Posterior cingulate gyrus (tissue), 11 donors: ENCODE measurements around the gene ANKHD1.
"Not testable (repeated sequence)": the region's sequence is repeated elsewhere in the genome, so short reads cannot be mapped to it uniquely, and the experiment has no call there.

Experiments
- DNase-seq, 10 donors: peaks; one replicate each; pipeline versions ENCODE4 v3.0.0 to v3.0.0-alpha.2; 2020 to 2021; ENCODE audit warnings: mixed read lengths in 3 of 10
- intact Hi-C: fragments of 100-400 bp; cut with DNase I; formaldehyde crosslinking; loops from one replicate; pipeline ENCODE4 v1.15.1; 2023

Gene ANKHD1

DNA sequence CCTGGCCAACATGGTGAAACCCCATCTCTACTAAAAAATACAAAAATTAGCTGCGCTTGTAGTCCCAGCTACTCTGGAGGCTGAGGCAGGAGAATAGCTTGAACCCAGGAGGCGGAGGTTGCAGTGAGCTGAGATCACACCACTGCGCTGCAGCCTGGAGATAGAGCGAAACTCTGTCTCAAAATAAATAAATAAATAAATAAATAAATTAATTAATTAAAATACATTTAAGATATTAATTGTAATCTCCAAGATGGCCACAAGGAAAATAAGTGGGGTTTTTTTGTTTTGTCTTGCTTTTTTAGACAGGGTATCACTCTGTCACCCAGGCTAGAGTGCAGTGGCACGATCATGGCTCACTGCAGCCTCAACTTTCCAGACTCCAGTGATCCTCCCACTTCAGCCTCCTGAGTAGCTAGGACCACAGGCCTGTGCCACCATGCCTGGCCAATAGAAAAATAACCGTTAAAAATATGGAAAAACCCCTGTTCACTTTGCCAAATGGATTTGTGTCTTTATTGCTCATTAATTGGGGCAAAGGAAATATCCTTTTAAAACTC lies 177.6 kb downstream of the ANKHD1 start:
- intact Hi-C loops: not testable (repeated sequence)

DNA sequence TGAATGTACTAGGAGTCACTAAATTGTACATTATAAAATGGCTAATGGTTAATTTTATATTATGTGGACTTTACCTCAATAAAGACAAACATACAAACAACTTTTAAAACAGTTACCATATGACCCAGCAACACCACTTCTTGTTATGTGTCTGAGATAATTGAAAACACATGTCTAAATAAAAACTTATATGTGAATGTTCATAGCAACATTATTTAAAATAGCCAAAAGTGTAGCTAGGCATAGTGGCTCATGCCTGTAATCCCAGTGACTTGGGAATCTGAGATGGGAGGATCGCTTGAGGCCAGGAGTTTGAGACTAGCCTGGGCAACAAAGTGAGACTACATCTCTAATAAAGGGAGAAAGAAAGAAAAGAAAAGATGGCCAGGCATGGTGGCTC lies 185.9 kb downstream of the ANKHD1 start:
- intact Hi-C loops: no loop called here
- no peak for DNase-seq

More for the DNA sequence above, 177.6 kb downstream of the ANKHD1 start:
- not testable (repeated sequence) for DNase-seq

DNA sequence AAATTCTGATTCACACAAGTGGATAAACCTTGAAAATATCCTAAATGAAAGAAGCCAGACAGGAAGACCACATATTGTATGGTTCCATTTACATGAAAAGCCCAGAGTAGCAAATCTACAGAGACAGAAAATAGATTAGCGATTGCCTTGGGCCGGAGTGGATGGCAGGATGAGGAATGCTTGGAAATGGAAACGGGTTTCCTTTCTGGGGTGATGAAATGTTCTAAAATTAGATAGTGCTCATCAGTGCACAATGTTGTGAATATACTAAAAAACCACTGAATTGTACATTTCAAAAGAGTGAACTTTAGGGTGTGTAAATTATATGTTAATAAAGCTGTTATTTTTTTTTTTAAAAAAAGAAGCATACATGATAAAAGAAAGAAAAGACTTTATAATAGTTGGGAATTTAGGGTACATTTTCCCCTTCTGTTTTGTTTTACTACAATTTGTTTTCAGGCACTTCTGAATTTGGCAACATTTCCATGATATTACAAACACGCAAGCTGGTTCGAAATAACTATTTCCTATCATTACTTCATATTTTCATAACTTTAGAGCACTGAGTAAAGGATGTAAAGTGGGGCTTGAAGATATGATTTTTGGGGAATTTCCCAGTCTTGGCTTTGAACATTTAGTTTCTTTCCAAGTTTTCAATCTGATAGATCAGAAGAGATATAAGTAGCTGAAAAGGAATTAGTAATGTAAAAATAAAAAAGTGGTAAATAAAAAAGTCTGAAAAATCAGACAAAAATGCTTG lies 186.9 kb downstream of the ANKHD1 start:
- intact Hi-C loops: no loop called here

More for the DNA sequence above, 186.9 kb downstream of the ANKHD1 start:
- no peak for DNase-seq
